ENCODE data around the gene HNRNPC.
"Not testable (repeated sequence)": the region's sequence is repeated elsewhere in the genome, so short reads cannot be mapped to it uniquely, and the experiment has no call there.

HNRNPC gene

GRCh38 chr14:21220874-21221477 is 48.3 kb downstream of the HNRNPC start:
- DNase-seq (ENCODE audit: extremely low read depth, low read depth), result no peak
- H3K4me3 ChIP-seq (replicated peaks; ENCODE audit: low read depth, low read length), result no peak overlapping the region
- TF ChIP-seq CTCF (IDR thresholded peaks at IDR 0.05; ENCODE audit: low read depth, low read length, missing control alignments), result no peak

- peak; percentile 22 for DNase-seq (ENCODE audit: extremely low read depth, low read depth)
- H3K4me3 ChIP-seq (replicated peaks; ENCODE audit: low read depth, low read length), result no peak overlapping the region
- TF ChIP-seq CTCF (IDR thresholded peaks at IDR 0.05; ENCODE audit: low read depth, low read length, missing control alignments), result no peak
Measured at GRCh38 chr14:21219561-21220111, 49.6 kb downstream of the HNRNPC start.

- no peak overlapping the region for H3K4me3 ChIP-seq (replicated peaks; ENCODE audit: low read depth, low read length)
- TF ChIP-seq CTCF (IDR thresholded peaks at IDR 0.05; ENCODE audit: low read depth, low read length, missing control alignments), result no peak
- no peak for DNase-seq (ENCODE audit: extremely low read depth, low read depth)
Measured at GRCh38 chr14:21219120-21219519, 50.1 kb downstream of the HNRNPC start.

- no peak for DNase-seq (ENCODE audit: extremely low read depth, low read depth)
- H3K4me3 ChIP-seq (replicated peaks; ENCODE audit: low read depth, low read length), result no peak overlapping the region
- TF ChIP-seq CTCF (IDR thresholded peaks at IDR 0.05; ENCODE audit: low read depth, low read length, missing control alignments), result no peak
Measured at GRCh38 chr14:21215879-21216251, 53.4 kb downstream of the HNRNPC start.

- no peak for DNase-seq (ENCODE audit: extremely low read depth, low read depth)
- TF ChIP-seq CTCF (IDR thresholded peaks at IDR 0.05; ENCODE audit: low read depth, low read length, missing control alignments), result no peak
- H3K4me3 ChIP-seq (replicated peaks; ENCODE audit: low read depth, low read length), result no peak overlapping the region
Measured at GRCh38 chr14:21215130-21215878, 53.9 kb downstream of the HNRNPC start.

GRCh38 chr14:21213652-21214051 is 55.6 kb downstream of the HNRNPC start:
- H3K4me3 ChIP-seq (replicated peaks; ENCODE audit: low read depth, low read length), result no peak overlapping the region
- no peak for DNase-seq (ENCODE audit: extremely low read depth, low read depth)
- no peak for TF ChIP-seq CTCF (IDR thresholded peaks at IDR 0.05; ENCODE audit: low read depth, low read length, missing control alignments)

GRCh38 chr14:21212824-21213223 is 56.4 kb downstream of the HNRNPC start:
- not testable (repeated sequence) for DNase-seq (ENCODE audit: extremely low read depth, low read depth); H3K4me3 ChIP-seq (replicated peaks; ENCODE audit: low read depth, low read length)
